ENCODE data around the gene ZNF254. TPM values are rescaled to one million over a fixed set of nuclear protein-coding genes. Genes with fewer than 3 reads are reported as not detected.
A peak's percentile ranks its signal among the peaks of the same experiment; 100 is the strongest.

The ZNF254 gene
- total and polyA plus RNA-seq, 2 of the 4 experiments (the other 2 are of a cell fraction), result 4.4 to 8.8 TPM

DNA sequence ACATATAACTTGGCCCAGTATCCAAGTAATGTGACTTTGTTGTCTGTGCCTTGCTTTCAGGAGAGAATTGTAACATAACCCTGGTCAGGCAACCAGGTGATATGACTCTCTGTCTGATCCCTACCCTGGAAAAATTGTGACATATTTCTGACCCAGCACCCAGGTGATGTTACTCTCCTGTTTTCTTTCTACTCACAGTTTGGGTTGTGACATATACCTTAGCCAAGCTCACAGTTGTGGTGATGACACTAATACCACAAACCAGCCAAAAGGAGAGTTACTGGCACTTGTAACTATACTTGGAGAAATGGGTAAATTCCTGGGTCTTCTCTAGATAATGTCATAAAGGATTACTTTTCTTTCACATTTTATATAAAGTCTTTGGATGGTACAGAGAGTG, 14.3 kb upstream of the ZNF254 start:
- peaks cover 28% of the 10 kb centered on the region for H3K36me3 ChIP-seq (ENCODE audit: control insufficient read depth, insufficient read depth, low read length)
- H3K56ac ChIP-seq (ENCODE audit: extremely low read depth, insufficient read depth, low read length), result no peak overlapping the region
- H2BK5ac ChIP-seq (ENCODE audit: low read depth, low read length, poor library complexity, severe bottlenecking), result no peak overlapping the region
- in situ Hi-C loops (cut with MboI; ENCODE audit: low sequenced_read_pairs) (no loop called here), intact Hi-C loops (cut with micrococcal nuclease) (no loop called here), dilution Hi-C loops (cut with HindIII; ENCODE audit: low sequenced_read_pairs, unreplicated experiment) (no loop called here)
- ATAC-seq (ENCODE audit: low read depth) (no peak), DNase-seq (no peak)
- peaks cover 8% of the 10 kb centered on the region; the same call in 1 of the 2 replicates for H3K9me1 ChIP-seq (ENCODE audit: insufficient read depth, low read length)
- TF ChIP-seq MAFK (IDR thresholded peaks at IDR 0.05; ENCODE audit: low read depth, low read length) (no peak), MXI1 (IDR thresholded peaks at IDR 0.05; ENCODE audit: borderline replicate concordance, low read depth, low read length) (no peak)
- ChIA-PET POLR2A (ENCODE audit: unreplicated experiment) (no interaction called here), CTCF (no interaction called here)
- no peak overlapping the region for H4K5ac ChIP-seq (ENCODE audit: low read depth, low read length)
- no peak overlapping the region for H2AK5ac ChIP-seq (ENCODE audit: low read depth, low read length)
- H2AK9ac ChIP-seq (replicated peaks; ENCODE audit: low read depth, low read length, poor library complexity), result no peak overlapping the region
- no peak overlapping the region for H2AFZ ChIP-seq (replicated peaks; ENCODE audit: low read length, poor library complexity)
- no peak overlapping the region for H4K8ac ChIP-seq (ENCODE audit: low read depth in 2 of 2, low read length in 2 of 2)
- no peak overlapping the region for H3K23ac ChIP-seq (ENCODE audit: low read depth, low read length)
- no peaks in the 10 kb centered on the region for H3K4me1 ChIP-seq (ENCODE audit: control insufficient read depth, insufficient read depth, low read length)
- no peak overlapping the region for H3K4me3 ChIP-seq (ENCODE audit: insufficient read depth, low read depth, low read length)
- no peaks in the 10 kb centered on the region for H3K9me3 ChIP-seq (ENCODE audit: control insufficient read depth, insufficient read depth, low read length)
- H2BK120ac ChIP-seq (ENCODE audit: low read depth, low read length), result no peak overlapping the region
- no peak overlapping the region for H3K27ac ChIP-seq (ENCODE audit: insufficient read depth, low read length)
- no peak overlapping the region for H3K14ac ChIP-seq (replicated peaks; ENCODE audit: low read depth, low read length)
- BruUV-seq (replicated peaks), result TSS peak; percentile 3
- no peak overlapping the region for H3K4me2 ChIP-seq (ENCODE audit: low read depth, low read length)
- no peak overlapping the region for H2BK15ac ChIP-seq (ENCODE audit: low read depth, low read length)
- H4K91ac ChIP-seq (ENCODE audit: insufficient read depth, low read depth, low read length), result no peak overlapping the region
- H3K27me3 ChIP-seq (ENCODE audit: control insufficient read depth, insufficient read depth, low read length), result no peaks in the 10 kb centered on the region
- no peaks in the 10 kb centered on the region for H4K20me1 ChIP-seq (ENCODE audit: insufficient read depth, low read length)
- no peak overlapping the region for H3K9ac ChIP-seq (ENCODE audit: low read depth, low read length)
- H3K79me1 ChIP-seq (ENCODE audit: low read depth in 1 of 2, low read length in 2 of 2), result peaks cover 11 to 17% of the 10 kb centered on the region in 2 experiments
- no peak overlapping the region for H3K4ac ChIP-seq (ENCODE audit: low read depth, low read length)
- H2BK20ac ChIP-seq (ENCODE audit: low read depth, low read length), result no peak overlapping the region
- no peak overlapping the region for H3K18ac ChIP-seq (ENCODE audit: low read depth, low read length)

Measured in IMR-90 (cell line).